Transverse colon (tissue), 4 donors: ENCODE measurements around the gene CHSY3. TPM values are rescaled to one million over a fixed set of nuclear protein-coding genes. Genes with fewer than 3 reads are reported as not detected.

ENCODE experiments used
- DNase-seq: peaks from one replicate; pipeline ENCODE4 v3.0.0-alpha.2; 2019
- H3K27ac ChIP-seq, 4 donors: fragments of 200-600 bp; sonication (generic); 2 replicates each; pipeline ENCODE4 v1.5.1; 2016 to 2018; ENCODE audit warnings: inconsistent platforms in 4 of 4
- H3K27me3 ChIP-seq: fragments of 200-600 bp; sonication (generic); 2 replicates; pipeline ENCODE4 v1.5.1; 2017; ENCODE audit warnings: inconsistent platforms
- H3K36me3 ChIP-seq, 4 donors: fragments of 200-600 bp; sonication (generic); 2 replicates each; pipeline ENCODE4 v1.5.1; 2017 to 2019; ENCODE audit warnings: inconsistent platforms in 4 of 4
- H3K4me1 ChIP-seq, 4 donors: fragments of 200-600 bp; sonication (generic); 2 replicates each; pipeline ENCODE4 v1.5.1; 2017 to 2020; ENCODE audit warnings: inconsistent platforms in 4 of 4
- H3K4me3 ChIP-seq, 4 donors: fragments of 200-600 bp; sonication (generic); 1 replicate in 1 of 4; 2 replicates in 3 of 4; pipeline versions ENCODE4 v1.5.1 to v1.6.1; 2017 to 2019; ENCODE audit warnings: inconsistent platforms in 4 of 4
- H3K9me3 ChIP-seq, 2 donors: fragments of 200-600 bp; sonication (generic); 2 replicates each; pipeline ENCODE4 v1.5.1; 2017 to 2019; ENCODE audit warnings: inconsistent platforms in 2 of 2
- CTCF ChIP-seq, 5 experiments: fragments of 200-600 bp in 3 of 5; fragments of 450-650 bp in 2 of 5; sonication (generic) in 3 of 5; IDR thresholded peaks; 1 replicate in 2 of 5; 2 replicates in 3 of 5; pipeline ENCODE4 v1.5.1; 2016 to 2017; ENCODE audit warnings: antibody characterized with exemption in 5 of 5, inconsistent platforms in 3 of 5, mild to moderate bottlenecking in 2 of 5, moderate library complexity in 1 of 5
- EP300 ChIP-seq: sonication (generic); formaldehyde crosslinking; IDR thresholded peaks from one replicate; pipeline ENCODE4 v1.6.1; 2017; ENCODE audit warnings: antibody characterized with exemption, low read depth
- POLR2A ChIP-seq: fragments of 450-650 bp; IDR thresholded peaks from one replicate; pipeline ENCODE4 v1.6.1; 2016; ENCODE audit warnings: antibody characterized with exemption, mild to moderate bottlenecking, moderate library complexity
- POLR2AphosphoS5 ChIP-seq, 3 donors: sonication (generic); formaldehyde crosslinking; IDR thresholded peaks; one replicate each; pipeline ENCODE4 v1.6.1; 2016; ENCODE audit warnings: antibody characterized with exemption in 3 of 3
- WGBS, 2 donors: methylation state at CpG; one replicate each; pipeline ENCODE4 v1.1.5; 2018; ENCODE audit warnings: low coverage in 1 of 2; 5-methylcytosine and 5-hydroxymethylcytosine counted together
- in situ Hi-C, 4 donors: fragments of 200-750 bp; cut with MboI; loops; one replicate each; pipeline versions ENCODE4 v1.15.0 to v1.15.1; 2017; ENCODE audit warnings: low sequenced_read_pairs in 3 of 4, low pct_ligation_motif_present in 1 of 4, low pct_unique_long_range_greater_than_20kb in 1 of 4
- intact Hi-C: fragments of 100-400 bp; cut with DNase I; formaldehyde crosslinking; loops from one replicate; pipeline ENCODE4 v1.15.1; 2023; ENCODE audit warnings: low total_unique reads
- total RNA-seq, 4 donors: library from RNA; depleted of rRNA; stranded (reverse); fragments of >200 nt; gene quantifications; one replicate each; pipeline ENCODE4 v1.1.0, GENCODE V29; 2016

The CHSY3 gene
- total RNA-seq, 4 donors from 2014 or later, result 0.27 to 0.79 (median 0.49) TPM

- H3K27me3 ChIP-seq, result no peaks in the 10 kb centered on the region
- no peaks in the 10 kb centered on the region for H3K4me1 ChIP-seq
- H3K4me3 ChIP-seq, result no peak overlapping the region
- H3K36me3 ChIP-seq, result no peaks in the 10 kb centered on the region
- in situ Hi-C loops, result no loop called here
- H3K27ac ChIP-seq, result no peak overlapping the region
- TF ChIP-seq POLR2A, result no peak
- TF ChIP-seq POLR2AphosphoS5 (IDR thresholded peaks at IDR 0.05), result no peak
- intact Hi-C loops, result no loop called here
- WGBS, 2 donors, result 81 to 89% methylated on average over 1 of the region's 1 CpG
- DNase-seq, result no peak
- H3K9me3 ChIP-seq, result no peaks in the 10 kb centered on the region
These were observed 58.2 kb downstream of the CHSY3 start for GRCh38 chr5:129962506-129962905.

GRCh38 chr5:129963359-129963758 is 59.1 kb downstream of the CHSY3 start:
- 43 to 44% methylated on average over 3 of the region's 3 CpGs for WGBS, 2 donors

GRCh38 chr5:129966071-129966470 is 61.8 kb downstream of the CHSY3 start:
- WGBS, 2 donors, result 66 to 68% methylated on average over 2 of the region's 2 CpGs
- Histone ChIP-seq H3K9me3 (no peaks in the 10 kb centered on the region), H3K36me3 (no peaks in the 10 kb centered on the region), H3K27ac (no peak overlapping the region), H3K4me3 (no peak overlapping the region), H3K4me1 (no peaks in the 10 kb centered on the region), H3K27me3 (no peaks in the 10 kb centered on the region)
- intact Hi-C loops, result no loop called here
- in situ Hi-C loops, result no loop called here
- no peak for DNase-seq
- TF ChIP-seq POLR2AphosphoS5 (IDR thresholded peaks at IDR 0.05), result no peak
- TF ChIP-seq POLR2A, result no peak
- TF ChIP-seq EP300, result no peak
- no peak for TF ChIP-seq CTCF (IDR thresholded peaks at IDR 0.05)

More at GRCh38 chr5:129963359-129963758, 59.1 kb downstream of the CHSY3 start:
- no peak for DNase-seq
- Histone ChIP-seq H3K4me1 (no peaks in the 10 kb centered on the region), H3K27ac (no peak overlapping the region), H3K27me3 (no peaks in the 10 kb centered on the region), H3K9me3 (no peaks in the 10 kb centered on the region), H3K36me3 (no peaks in the 10 kb centered on the region), H3K4me3 (no peak overlapping the region)
- TF ChIP-seq EP300 (no peak), POLR2AphosphoS5 (IDR thresholded peaks at IDR 0.05) (no peak), POLR2A (no peak), CTCF (IDR thresholded peaks at IDR 0.05) (no peak)
- intact Hi-C loops, result no loop called here
- in situ Hi-C loops, result no loop called here

DNA sequence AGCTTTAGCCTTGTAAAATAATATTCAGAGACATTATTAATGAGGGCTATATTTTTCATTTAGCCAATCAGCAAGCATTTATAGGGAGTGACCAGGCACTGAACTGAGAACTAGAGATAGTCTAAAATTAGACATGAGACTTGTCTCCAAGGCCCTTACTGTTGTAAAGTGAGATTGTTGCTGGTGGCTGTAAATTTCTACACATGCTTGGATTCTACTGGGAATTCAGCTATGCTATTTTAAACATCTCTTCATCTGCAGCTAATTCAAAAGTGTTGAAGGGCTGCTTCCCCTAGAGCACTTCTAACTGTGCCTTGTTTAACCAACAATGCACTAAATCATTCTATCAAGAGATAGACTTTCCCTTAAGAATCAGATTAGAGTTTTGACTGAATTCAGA is 67.4 kb downstream of the CHSY3 start:
- DNase-seq, result no peak
- TF ChIP-seq POLR2AphosphoS5 (IDR thresholded peaks at IDR 0.05), result no peak
- TF ChIP-seq POLR2A, result no peak
- no peak for TF ChIP-seq EP300
- no peak for TF ChIP-seq CTCF (IDR thresholded peaks at IDR 0.05)
- intact Hi-C loops (no loop called here), in situ Hi-C loops (no loop called here)
- Histone ChIP-seq H3K4me1 (no peaks in the 10 kb centered on the region), H3K27me3 (no peaks in the 10 kb centered on the region), H3K4me3 (no peak overlapping the region), H3K36me3 (no peaks in the 10 kb centered on the region), H3K27ac (no peak overlapping the region), H3K9me3 (no peaks in the 10 kb centered on the region)

DNA sequence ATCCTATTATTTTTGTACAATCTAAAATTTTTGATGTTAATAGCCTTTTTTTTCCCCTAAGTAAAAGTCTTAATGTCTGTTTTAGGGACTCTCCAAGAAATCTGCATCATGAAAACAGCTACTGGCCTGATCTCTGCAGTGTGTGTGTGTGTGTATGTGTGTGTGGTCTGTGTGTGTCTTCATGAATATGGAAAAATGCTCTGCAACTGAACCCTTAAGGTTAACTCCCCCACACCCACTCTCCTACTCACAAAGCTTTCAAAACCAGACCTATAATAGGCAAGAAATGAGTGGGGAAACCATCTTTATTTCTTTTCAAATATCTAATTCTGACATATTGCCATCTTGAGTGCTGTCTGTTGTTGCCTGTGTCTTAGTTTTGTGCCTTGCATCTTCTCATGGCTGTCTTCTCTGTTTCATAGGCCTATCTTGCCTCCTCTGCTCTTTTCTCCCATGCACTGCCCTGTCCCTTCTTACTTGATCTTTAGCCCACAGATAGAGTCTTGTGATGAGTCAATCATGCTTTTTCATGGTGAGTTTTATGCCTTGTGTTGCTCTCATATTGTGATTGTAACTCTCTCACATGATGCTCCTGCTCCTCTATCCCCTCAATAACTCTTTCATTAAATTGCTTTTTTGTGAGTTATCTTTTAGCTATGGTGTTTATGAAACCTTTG is 68.3 kb downstream of the CHSY3 start:
- no peak overlapping the region for H3K27ac ChIP-seq
- H3K27me3 ChIP-seq, result no peaks in the 10 kb centered on the region
- no peak for TF ChIP-seq EP300
- TF ChIP-seq POLR2A, result no peak
- no peak for TF ChIP-seq POLR2AphosphoS5 (IDR thresholded peaks at IDR 0.05)
- TF ChIP-seq CTCF (IDR thresholded peaks at IDR 0.05), result no peak
- H3K9me3 ChIP-seq, result no peaks in the 10 kb centered on the region
- intact Hi-C loops, result no loop called here
- H3K4me1 ChIP-seq, result no peaks in the 10 kb centered on the region
- in situ Hi-C loops, result no loop called here
- H3K4me3 ChIP-seq, result no peak overlapping the region
- no peak for DNase-seq
- no peaks in the 10 kb centered on the region for H3K36me3 ChIP-seq
